HG02588 (cell line): Measurements from ENCODE around the gene GABARAPL2.
"Not testable (repeated sequence)": the region's sequence is repeated elsewhere in the genome, so short reads cannot be mapped to it uniquely, and the experiment has no call there.

Experiments used
- ATAC-seq: cut with Tn5 transposase; IDR thresholded peaks from one replicate; pipeline ENCODE4 v1.9.1; 2021; ENCODE audit warnings: mild to moderate bottlenecking, moderate library complexity; ENCODE audit not compliant: unreplicated experiment

The GABARAPL2 gene, protein sequence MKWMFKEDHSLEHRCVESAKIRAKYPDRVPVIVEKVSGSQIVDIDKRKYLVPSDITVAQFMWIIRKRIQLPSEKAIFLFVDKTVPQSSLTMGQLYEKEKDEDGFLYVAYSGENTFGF

DNA sequence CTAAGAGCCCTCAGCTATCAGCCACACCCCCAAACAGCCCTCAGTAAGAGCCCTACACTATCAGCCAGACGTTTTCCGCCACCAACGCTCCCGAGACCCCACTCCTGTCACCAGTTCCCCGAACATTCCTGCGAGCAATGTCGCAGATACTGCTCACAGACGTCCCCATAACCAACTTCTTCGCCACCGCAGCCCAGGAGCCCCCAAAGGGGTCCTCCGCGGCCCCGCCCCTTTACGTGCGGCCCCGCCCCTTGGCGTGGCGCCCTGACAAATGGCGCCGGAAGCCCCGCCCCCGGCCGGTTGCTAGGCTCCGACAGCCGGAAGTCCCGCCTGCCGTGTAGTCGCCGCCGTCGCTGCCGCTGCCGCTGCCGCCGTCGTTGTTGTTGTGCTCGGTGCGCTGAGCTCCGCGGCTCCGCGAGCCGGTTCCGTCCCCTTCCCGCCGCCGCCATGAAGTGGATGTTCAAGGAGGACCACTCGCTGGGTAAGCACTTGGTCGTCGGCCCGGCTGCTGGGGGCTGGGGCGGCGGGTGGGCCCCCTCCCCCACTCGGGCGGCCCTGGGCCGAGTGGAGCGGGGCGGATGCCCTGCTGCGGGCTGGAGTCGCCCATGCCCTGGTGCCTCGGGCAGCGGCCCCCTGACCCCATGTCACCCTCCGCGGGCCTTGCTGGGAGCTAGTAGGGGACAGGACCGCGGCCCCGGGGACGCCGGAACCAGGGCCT is at the start of gene GABARAPL2:
Gene GABARAPL2, plus strand, starts transcription at position 340 of the 718 bp plus-strand sequence. Its CDS starts 108 bp downstream, at position 448.
- ATAC-seq: peak; percentile 72

GRCh38 chr16:75519175-75519574 is 47.0 kb upstream of the GABARAPL2 start:
- no peak for ATAC-seq

GRCh38 chr16:75526032-75526790 is 40.0 kb upstream of the GABARAPL2 start:
- no peak for ATAC-seq

- no peak for ATAC-seq
Observed at GRCh38 chr16:75527825-75528299, 38.3 kb upstream of the GABARAPL2 start.

GRCh38 chr16:75529056-75529905 is 36.9 kb upstream of the GABARAPL2 start:
- no peak for ATAC-seq

- no peak for ATAC-seq
Observed at GRCh38 chr16:75529959-75530358, 36.2 kb upstream of the GABARAPL2 start.

DNA sequence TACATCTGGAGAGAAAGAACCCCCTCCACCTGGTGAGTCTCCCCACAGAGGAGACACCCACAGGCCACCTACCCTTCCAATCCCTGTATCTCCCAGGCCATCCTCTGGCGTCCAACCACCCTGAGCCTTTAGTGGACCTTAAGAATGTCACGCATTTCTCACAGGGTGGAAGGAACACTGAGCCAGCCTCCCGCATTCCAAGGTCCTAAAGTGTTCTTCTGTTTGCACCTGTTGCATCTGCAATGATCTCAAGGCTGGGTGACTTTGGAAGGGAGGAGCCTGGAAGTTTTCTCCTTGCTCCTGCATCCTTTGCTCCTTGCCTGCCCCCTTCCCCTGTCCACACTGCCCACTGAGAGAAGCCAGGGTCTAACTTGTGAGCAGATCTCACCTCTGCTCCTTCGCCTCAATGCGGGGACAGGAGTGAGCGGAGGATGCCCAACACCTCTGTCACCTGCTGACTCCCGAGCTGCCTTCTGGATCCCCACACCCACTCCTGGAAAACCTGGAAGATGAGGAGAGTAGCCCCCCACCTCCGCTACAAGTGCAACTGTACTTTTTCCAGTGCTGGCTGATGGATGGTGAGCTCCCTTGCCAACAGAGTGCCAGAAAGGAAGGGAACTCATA is 33.9 kb upstream of the GABARAPL2 start:
- ATAC-seq: no peak

DNA sequence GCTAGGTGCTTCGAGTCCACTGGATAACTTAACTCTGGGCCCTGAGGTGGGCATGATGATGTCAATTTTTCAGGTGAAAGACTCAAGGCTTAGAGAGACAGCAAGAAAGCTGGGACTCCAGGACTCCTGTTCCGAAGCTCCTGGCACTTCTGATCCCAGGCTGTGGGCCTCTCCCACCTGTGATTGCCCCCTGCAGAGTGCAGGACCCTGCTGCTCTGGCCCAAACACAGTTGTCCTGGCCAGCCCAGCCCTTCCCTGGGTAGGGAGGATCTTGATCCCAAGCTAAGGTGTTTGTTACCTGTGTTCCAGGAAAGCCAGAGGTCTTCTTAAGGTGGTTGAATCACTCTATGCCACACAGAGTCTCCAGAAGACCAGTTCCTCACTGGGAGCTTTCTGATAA is 33.4 kb upstream of the GABARAPL2 start:
- no peak for ATAC-seq

- ATAC-seq: no peak
Observed at GRCh38 chr16:75534560-75535205, 31.5 kb upstream of the GABARAPL2 start.

DNA sequence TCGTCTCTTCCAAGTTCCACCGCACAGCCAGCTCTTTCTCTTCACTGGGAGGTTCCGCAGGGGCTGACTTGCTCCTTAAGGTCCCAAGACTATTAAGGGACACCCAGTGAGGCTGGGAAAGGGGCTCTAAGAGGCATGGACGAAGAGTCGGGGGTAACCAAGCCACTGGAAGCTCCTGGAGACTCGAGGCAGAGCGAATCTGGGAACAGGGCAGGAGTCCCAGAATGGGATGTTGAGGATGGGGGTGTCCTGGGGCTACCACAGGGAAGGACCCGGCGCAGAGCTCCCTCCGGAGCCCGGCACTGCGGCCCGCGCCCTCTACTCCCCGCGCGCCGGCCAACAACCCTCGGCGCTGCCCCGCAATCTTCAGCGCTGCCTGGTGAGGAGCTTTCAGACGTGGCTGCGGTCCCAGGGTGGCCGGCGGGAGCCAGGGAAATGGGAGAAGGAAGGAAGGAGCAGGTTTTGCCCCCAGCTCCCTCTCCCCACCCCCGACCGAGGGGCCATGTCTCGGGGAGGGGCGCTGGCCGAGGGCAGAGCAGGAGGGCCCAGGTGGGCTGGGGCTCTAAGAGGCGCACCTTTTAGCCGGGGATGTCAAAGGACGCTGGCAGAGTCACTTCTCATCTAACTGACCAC is 30.9 kb upstream of the GABARAPL2 start:
- ATAC-seq: no peak

- no peak for ATAC-seq
Observed at GRCh38 chr16:75535901-75536300, 30.3 kb upstream of the GABARAPL2 start, which contains the start of gene CHST5. Gene CHST5, minus strand, starts transcription at chr16:75536108. Its CDS starts 5,724 bp downstream, at chr16:75530384.

- ATAC-seq: no peak
Observed at GRCh38 chr16:75537776-75538175, 28.4 kb upstream of the GABARAPL2 start.

DNA sequence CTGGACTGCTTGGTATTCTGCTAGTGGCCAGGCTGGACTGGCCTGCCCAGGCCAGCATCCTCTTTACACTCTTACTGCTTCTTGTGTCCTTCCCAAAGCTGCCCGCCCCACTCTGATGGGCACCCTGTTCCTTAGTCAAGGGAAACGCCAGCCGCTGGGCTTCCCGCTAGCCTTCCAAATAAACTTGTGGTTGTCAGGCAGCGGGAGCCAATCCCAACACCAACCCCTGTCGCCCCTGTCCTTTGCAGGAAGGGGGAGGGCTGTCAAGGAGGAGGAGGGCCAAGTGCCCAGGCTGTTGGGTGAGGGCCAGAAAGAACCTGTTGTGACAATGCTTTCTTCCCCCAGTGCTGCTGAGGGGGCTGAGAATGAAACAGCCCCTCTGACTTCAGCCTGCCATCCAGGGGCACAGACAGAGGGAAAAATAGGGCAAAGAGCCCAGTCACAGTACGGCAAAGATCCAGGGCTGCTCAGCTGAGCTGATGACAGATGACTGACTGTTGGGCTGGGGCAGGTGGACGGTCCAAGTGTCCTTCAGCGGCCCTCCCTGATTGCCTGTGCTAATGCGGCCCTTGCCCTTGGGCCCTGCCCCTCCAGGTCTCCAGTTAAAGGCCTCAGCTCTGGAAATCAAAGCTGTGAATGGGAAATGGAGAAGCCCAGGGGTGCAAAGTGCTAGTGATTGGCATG is 27.2 kb upstream of the GABARAPL2 start:
- ATAC-seq: not testable (repeated sequence)

DNA sequence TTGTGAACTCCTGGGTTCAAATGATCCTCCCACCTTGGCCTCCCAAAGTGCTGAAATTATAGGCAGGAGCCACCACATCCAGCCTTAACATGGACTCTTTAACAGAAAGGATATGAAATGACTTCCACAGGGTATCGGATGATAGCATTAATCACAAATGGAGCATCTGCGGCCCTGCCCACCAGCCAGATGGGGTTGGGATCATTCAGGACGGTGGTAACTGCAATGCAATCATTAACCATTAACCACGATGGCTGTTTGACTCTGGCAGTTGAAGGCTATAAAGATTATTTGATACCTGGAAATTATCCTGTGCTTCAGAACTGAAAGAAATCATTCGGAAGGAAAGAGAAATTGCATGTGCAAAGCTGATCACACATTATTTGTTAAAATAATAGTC is 24.9 kb upstream of the GABARAPL2 start:
- ATAC-seq: no peak

GRCh38 chr16:75542462-75542861 is 23.7 kb upstream of the GABARAPL2 start:
- ATAC-seq: not testable (repeated sequence)

DNA sequence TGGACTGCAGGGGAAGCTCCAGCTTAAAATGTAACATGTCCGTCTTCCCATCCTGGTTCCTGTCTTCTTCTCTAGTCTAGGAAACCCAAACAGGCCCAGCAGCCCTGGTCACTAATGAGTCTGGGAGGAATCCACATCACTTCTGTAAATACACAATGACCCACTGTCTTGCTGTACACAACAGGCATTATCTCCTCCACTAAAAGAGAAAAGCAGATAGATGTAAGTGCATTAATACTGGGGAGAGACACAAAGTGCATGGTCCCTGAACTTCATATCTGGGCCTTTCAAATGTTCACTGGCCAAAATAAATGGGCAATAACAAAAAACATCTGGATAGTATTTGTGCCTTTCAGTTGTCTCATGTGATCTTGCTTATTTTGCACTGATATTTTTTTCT is 20.3 kb upstream of the GABARAPL2 start:
- not testable (repeated sequence) for ATAC-seq

- no peak for ATAC-seq
Observed at GRCh38 chr16:75546293-75546692, 19.9 kb upstream of the GABARAPL2 start.

DNA sequence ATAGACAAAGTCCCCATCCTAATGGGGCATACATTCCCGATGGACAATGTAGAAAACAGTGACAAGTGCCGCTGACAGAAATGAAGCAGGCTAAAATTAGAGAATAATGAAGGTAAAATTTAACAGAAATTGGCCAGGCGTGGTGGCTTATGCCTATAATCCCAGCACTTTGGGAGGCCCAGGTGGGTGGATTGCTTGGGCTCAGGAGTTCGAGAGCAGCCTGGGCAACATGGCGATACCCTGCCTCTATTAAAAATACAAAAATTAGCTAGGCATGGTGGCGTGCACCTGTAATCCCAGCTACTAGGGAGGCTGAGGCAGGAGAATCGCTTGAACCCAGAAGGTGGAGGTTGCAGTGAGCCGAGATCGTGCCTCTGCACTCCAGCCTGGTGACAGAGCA is 17.7 kb upstream of the GABARAPL2 start:
- not testable (repeated sequence) for ATAC-seq

- peak; percentile 81 for ATAC-seq
Observed at GRCh38 chr16:75550211-75550662, 15.9 kb upstream of the GABARAPL2 start.
